GM19193 (cell line): ENCODE results near the gene NEMF.

Experiments used
- POLR2A ChIP-seq: IDR thresholded peaks from 4 replicates; pipeline ENCODE4 v1.6.1; 2011; ENCODE audit not compliant: insufficient read depth, insufficient read length; ENCODE audit errors: extremely low read depth

Gene NEMF

GRCh38 chr14:49732896-49733295 is 119.7 kb downstream of the NEMF start:
- no peak for TF ChIP-seq POLR2A
